GM21526 (cell line): ENCODE measurements around the gene OR1F1.
"Not testable (repeated sequence)": the region's sequence is repeated elsewhere in the genome, so short reads cannot be mapped to it uniquely, and the experiment has no call there.

ENCODE experiments used
- ATAC-seq: cut with Tn5 transposase; IDR thresholded peaks from one replicate; pipeline ENCODE4 v1.9.1; 2021; ENCODE audit warnings: moderate library complexity; ENCODE audit not compliant: unreplicated experiment, low FRiP score

The OR1F1 gene

DNA sequence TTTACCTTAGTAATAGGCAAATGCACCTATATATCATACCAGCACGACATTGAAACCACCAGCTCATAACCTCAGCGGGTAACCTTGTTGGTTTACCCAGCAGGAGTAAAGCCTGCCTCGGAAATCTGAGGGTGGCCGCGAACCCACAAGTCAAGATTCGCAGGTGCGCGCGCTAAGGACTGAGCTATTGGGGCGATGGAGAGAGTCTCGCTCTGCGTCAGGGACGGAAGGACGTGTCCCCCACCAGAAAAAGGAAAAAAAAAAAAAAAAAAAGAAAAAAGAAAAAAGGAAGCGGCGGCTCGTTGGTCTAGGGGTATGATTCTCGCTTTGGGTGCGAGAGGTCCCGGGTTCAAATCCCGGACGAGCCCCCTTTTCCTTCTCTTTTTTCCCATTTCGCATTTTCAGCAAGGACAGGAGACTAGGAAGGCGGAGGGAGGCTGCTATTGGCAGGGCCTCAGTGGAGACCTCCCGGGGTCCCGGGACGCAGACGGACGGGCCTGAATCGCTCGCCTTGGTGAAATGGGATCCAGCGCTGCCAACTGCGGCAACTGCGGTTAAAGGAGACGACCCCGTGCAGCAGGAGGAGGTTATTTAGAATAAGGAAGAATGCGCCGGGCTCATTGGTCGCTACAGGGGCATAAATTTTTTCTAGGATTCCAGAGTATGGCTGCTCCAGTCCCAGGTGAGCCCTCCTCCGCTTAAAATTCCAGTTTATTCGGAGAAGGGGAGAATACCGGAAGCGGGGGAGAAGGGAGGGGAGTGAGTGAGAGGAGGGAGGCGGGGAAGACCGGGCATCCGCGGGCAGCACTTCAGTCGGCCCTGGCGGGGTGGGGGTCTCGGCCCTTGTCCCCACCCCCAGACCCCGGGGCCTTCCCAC, at the start of gene OR1F1:
Gene OR1F1 (plus strand): TSS at position 407 of the 877 bp plus-strand sequence.
- no peak for ATAC-seq

DNA sequence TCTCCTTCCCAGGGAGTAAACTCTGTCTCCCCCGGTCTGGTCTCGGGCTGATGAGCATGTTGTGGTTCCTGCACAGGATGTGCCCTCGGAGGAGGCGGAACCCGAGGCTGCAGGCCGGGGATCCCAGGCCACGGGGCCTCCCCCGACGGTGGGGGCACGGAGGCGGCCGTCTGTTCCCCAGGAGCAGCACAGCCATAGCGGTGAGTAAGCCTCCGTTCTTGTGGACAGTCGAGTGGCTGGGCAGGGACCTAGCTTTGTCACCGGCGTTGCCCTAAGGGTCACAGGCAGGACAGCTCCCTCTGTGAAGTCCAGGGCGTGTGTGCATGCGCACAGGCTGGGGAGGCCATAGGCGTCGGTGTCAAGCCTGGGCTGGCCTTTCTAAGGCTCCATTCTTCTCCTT, 49.7 kb upstream of the OR1F1 start:
- no peak for ATAC-seq

DNA sequence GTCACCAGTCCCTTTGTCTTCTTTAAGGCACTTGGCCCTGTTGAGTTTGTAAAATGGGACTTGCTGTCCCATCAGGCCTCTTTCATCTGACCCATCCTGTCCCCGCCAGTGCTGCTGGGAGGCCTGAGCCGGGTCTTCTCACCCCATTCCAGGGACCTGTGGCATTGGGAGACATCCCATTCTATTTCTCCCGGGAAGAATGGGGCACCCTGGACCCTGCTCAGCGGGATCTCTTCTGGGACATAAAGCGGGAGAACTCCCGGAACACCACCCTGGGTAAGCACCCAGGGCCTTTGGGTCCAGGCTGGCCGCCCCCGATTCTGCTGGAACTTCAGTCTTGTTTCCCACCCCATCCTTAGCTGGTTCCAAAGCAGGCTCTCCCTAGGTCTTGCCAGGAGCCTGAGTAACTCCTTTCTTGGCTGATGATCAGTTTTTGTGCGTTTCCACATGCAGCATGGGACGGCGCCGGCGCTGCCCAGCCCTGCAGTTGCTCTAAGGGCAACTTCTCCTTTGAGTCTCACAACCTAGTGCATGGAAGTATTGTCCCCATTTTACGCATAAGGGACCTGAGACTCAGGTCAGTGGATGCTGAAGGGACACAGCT, 49.1 kb upstream of the OR1F1 start:
- no peak for ATAC-seq

DNA sequence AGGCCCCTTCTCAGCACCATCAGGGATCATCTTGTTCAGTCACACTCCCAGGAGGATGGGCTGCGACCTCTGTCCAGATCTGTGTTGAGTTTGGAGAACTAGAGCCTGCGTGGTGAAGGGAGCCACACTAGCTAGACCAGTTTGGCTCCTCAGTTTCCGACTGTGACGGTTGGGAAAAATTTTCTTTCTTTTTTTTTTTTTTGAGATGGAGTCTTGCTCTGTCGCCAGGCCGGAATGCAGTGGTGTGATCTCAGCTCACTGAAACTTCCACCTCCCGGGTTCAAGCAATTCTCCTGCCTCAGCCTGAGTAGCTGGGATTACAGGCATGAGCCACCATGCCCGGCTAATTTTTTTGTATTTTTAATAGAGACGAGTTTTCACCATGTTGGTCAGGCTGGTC, 48.4 kb upstream of the OR1F1 start:
- not testable (repeated sequence) for ATAC-seq

DNA sequence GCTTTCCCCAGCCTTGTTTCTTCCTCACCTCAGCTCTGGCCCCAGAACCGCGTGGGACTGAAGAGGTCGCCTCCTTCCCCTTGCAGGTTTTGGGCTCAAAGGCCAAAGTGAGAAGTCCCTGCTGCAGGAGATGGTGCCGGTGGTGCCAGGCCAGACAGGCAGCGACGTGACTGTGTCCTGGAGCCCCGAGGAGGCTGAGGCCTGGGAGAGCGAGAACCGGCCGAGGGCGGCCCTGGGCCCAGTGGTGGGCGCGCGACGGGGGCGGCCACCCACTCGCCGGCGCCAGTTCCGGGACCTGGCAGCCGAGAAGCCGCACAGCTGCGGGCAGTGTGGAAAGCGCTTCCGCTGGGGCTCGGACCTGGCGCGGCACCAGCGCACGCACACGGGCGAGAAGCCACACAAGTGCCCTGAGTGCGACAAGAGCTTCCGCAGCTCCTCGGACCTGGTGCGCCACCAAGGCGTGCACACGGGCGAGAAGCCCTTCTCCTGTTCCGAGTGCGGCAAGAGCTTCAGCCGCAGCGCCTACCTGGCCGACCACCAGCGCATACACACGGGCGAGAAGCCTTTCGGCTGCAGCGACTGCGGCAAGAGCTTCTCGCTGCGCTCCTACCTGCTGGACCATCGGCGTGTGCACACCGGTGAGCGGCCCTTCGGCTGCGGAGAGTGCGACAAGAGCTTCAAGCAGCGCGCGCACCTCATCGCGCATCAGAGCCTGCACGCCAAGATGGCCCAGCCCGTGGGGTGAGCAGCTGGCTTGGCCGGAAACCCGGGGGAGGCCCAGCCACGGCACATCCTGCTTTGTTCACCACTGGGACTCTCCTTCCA, 47.2 kb upstream of the OR1F1 start:
- no peak for ATAC-seq

DNA sequence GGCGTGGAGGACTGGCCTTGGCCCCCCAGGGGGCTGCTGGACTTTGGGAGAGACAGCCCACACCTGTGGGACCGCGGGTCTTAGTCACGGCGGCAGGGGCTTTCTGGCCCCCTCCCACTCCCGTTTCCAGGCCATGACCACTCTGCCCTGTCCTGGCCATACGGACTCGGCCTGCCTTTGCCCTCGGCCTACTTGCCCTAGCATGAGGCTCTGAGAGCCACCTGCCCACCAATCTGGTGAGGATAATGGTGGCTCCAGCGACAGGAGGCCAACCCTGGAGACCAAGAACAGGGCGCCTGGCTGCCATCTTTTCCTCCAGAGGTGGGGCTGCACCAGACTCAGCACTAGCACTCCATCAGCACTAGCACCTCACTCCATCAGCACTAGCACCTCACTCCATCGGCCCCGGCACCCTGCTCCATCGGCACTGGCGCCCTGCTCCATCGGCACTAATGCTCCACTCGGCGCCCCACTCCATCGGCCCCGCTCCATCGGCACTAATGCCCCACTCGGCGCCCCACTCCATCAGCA, 46.2 kb upstream of the OR1F1 start:
- ATAC-seq, result no peak

DNA sequence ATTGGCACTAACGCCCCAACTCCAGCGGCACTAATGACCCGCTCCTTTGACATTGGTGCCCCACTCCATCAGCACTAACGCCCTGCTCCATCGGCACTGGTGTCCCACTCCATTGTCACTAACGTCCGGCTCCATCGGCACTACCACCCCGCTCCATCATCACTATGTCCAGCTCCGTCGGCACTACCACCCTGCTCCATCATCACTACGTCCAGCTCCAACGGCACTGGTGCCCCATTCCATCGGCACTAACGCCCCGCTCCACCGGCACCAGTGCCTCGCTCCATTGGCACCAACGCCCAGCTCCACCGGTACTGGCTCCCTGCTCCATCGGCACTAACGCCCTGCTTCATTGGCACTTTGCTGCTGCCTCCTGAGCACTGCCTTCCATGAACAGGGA, 45.7 kb upstream of the OR1F1 start:
- ATAC-seq, result no peak

DNA sequence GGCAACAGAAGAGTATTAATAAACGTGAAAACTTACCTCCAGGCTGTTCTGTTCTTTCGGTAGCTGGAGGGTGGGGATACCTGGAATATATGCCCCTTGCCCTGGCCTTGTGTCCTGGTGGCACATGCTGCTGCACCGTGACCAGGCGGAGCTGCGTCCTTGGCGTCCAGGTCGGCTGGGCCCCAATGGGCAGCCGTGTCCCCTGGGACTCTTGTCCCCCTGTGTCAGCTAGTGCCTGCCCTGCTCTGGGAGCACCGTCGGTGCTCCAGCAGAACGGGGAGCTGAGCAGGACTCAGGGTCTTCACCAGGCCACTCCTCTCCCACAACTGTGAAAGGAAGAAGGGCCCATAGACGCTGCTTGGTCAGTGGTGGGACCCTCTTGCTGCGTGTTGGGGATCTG, 45.2 kb upstream of the OR1F1 start:
- no peak for ATAC-seq

DNA sequence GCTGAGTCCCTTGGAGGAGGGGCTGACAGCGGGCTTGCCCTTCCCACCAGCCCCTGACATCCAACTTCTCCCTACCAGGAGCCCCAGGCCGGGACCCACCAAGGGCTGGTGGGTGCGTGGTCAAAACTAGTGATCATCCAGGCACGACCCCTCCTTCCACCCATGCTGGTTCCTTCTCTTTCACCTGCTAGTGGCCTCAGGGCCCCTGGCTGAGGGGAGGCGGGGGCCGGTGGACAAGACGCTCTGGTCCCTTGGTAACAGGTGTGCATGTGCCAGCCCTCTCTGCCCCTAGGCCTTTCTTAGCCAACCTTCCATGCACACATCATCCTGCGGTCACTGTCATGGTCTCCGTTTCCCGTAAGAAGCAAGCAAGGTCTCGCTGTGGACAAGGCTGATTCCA, 44.8 kb upstream of the OR1F1 start:
- no peak for ATAC-seq

DNA sequence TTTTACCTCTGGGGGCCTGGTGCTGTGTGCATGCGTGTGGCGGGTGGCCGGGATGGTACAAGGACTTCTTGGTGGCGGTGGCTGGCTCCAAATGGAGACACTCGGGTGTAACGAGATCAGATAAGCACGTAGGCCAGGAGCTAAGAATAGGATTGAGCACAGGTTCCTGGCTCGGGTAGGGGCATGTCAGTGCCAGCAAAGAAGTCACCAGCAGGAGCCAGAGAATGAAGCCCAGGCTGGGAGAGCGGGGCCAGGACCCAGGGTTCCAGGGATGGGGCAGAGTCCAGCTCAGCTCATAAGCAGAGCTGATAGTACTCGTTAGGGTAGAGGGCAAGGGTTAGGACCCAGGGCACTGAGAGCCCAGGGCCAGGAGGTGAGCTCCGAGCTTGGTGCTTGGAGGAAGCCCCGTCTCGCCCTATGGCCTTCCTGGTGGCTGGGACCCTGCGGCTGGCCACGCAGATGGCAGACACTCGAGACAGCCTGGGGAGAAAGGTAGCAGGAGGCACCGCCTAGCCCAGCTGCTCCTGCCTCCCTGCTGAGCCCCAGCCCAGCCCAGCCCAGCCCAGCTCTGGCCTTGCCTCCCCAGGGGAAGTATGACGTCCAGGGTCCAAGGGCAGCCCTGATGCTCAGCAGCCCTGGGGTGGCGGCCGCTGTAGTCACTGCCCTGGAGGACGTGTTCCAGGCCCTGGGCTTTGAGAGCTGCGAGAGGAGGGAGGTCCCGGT, 44.2 kb upstream of the OR1F1 start:
- no peak for ATAC-seq

DNA sequence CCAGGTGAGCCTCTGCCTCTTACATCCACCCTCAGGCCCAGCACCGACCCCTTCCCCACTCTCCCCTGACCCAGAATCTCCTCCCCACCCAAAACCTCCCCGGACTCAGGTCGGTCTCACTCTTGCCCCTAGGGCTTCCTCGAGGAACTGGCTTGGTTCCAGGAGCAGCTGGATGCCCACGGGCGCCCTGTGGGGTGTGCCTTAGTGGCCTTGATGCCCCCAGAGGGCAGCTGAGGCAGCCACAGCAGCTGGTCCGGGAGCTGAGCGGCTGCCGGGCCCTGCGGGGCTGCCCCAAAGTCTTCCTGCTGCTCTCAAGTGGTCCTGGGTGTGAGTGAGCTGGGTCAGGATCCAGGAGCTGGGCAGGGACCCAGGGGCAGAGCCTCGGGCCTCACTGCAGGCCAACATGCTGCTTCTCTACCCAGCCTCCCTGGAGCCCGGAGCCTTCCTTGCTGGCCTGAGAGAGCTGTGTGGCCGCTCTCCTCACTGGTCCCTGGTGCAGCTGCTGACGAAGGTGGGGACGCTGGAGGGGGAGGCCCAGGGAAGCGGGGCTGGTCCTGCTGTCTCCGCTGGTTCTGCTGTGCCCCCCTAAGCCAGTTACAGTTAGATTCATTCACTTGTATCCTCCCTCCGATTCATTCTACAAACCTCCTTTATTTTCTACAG, 43.6 kb upstream of the OR1F1 start:
- ATAC-seq, result no peak

DNA sequence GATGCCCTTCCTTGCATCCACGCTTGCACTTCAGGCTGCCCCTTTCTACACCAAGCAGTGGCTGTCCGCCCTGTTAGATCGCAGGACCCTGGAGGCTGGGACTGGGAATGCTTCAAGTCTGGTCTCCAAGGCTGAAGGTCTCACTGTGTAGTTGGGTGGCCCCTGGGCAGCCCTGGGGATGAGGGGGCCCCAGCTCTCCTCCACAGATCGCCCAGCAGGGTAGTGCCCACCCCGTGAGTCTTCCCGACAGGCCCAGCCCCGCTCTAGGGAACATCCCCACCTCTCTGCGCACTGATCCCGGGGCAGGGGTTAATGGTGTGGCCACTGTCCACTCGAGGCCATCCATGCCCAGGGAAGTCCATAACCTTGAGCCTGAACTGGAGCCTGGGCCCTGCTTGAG, 42.9 kb upstream of the OR1F1 start:
- ATAC-seq, result no peak

DNA sequence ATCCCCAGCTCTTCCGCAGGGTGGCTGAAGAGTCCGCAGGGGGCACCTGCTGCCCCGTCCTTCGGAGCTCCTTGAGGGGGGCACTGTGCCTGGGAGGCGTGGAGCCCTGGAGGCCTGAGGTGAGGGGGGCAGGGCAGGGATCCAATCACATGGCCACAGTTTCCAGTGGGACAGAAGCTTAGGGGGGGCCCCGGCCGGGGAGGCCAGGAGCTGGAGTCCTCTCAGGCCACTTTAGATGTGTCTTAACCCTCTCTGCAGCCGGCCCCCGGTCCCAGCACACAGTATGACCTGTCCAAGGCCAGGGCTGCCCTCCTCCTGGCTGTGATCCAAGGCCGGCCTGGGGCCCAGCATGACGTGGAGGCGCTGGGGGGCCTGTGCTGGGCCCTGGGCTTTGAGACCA, 42.3 kb upstream of the OR1F1 start:
- ATAC-seq, result no peak

DNA sequence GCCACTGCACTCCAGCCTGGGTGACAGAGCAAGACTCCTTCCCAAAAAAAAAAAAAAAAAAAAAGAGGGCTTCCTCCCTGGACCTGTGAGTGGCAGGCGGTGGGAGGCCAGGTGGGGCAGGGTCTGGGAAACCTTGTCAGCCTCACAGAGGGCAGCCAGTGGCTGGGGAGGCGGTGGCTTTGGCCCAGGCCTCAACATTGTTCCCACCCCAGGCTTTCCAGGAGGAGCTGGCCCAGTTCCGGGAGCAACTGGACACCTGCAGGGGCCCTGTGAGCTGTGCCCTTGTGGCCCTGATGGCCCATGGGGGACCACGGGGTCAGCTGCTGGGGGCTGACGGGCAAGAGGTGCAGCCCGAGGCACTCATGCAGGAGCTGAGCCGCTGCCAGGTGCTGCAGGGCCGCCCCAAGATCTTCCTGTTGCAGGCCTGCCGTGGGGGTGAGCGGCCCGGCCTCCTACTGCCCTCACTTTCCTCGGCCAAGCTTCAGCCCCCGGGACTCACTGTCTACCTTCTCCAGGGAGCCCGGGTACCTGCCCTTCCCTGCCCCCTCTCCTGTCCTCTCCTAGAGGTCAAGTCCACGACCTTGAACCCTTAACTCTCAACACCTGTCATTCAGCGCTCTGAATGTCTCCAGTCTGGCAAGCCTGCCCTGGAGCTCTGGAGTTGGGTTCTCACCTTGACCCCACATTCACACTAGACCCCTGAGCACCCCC, 40.8 kb upstream of the OR1F1 start:
- ATAC-seq, result no peak

DNA sequence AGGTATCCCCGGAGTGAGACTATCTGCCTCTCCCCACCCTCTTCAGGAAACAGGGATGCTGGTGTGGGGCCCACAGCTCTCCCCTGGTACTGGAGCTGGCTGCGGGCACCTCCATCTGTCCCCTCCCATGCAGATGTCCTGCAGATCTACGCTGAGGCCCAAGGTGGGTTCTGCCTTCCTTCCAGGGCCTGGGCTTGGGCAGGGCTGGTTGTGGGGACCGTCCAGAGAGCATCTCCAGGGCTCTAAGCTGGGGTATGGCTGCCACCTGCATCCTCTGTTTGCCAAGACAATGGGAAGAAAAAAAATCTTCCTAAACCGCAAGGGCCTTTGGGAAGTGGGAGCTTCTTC, 40.3 kb upstream of the OR1F1 start:
- no peak for ATAC-seq

DNA sequence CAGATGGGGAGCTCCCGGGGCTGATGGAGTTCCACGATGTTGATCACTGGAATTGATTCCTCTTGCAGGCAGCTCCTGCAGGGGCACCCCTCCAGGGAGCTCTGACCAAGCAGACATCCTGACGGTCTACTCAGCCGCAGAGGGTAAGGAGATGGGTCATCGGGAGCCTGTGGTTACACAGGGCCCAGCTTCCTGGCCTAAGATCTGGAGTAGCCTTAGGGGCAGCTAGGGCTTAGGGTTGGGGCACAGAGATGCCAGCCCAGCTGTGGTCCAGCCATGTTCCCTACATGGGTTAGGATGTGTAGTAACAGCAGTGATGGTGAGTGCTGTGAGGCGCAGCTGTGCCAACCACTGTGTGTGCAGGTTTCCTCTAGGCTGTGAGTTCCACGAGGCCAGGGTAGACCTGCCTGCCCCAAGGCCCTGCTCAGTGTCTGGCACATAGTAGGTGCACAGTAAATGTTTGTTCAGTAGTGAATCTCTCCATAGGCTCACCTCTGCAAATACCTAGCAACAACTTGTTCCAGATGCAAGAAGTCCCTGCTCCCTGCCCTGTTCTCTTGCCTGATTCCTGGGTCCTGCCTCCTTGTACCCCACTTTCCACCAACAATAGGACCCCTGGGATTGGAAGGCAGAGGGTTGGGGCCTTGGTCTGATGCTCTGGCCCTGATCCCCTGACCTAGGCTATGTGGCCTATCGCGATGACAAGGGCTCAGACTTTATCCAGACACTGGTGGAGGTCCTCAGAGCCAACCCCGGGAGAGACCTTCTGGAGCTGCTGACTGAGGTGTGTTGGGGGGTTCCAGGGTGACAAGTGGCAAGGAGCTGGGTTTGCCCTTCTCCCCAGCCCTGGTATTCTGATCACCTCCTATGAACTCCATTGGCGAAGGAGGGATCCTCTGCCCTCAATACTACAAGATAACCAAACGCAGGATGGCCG, 39.5 kb upstream of the OR1F1 start:
- ATAC-seq, result no peak

DNA sequence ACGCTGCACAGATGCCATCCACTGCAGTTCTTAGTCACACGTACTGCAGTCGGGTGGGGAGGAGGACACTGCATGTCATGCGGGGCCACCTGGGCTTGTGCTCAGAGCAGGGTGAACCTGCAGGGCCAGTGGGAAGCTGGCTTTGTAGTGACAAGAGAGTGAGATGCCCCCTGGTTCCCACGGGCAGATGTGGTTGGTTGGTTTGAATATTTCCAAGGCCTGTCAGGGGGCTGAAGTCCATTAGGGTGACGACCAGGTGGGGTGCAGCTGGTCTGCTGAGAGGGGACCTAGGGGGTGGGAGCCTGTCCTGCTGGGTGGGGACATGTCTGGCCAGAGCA, 38.8 kb upstream of the OR1F1 start:
- no peak for ATAC-seq

DNA sequence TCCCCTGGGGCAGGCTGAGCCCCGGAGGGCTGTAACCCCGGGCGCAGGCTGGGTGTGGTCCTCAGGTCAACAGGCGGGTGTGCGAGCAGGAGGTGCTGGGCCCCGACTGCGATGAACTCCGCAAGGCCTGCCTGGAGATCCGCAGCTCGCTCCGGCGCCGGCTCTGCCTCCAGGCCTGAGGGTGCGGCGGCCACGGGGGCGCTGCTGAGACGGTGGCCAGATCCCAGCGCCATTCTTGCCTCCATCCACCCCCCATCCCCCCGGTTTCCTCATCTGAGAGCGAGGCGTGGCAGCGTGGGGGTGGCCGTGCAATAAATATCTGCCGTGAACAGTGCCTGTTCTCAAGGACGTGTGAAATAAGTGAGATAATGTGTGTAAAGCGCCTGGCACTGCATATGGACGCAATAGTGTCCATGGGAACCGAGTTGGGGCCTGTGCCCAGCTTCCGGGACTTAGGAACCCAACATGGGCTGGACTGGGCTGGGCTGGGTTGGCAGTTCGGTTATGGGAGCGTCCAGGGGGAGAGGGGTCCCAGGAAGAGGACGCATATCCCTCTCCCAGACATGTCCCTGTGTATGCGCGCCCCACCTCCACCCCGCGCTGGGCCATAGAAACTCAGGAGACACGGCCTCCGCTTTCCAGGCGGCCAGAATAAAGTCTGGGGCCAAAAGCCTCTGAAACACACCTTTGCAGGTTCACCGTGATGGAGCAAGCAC, 38.2 kb upstream of the OR1F1 start:
- peak; percentile 3 for ATAC-seq
